H9 (cell line): ENCODE measurements around the gene HOXB8. TPM values are rescaled to one million over a fixed set of nuclear protein-coding genes. Genes with fewer than 3 reads are reported as not detected.

ENCODE experiments used
- DNase-seq: peaks from one replicate; pipeline ENCODE4 v3.0.0-alpha.2; 2017
- H2AFZ ChIP-seq: one replicate; pipeline ENCODE4 v1.6.1; 2013; ENCODE audit warnings: mild to moderate bottlenecking, low read length, control low read depth, moderate library complexity
- H2AK5ac ChIP-seq: 2 replicates; pipeline ENCODE4 v1.6.1; 2013; ENCODE audit warnings: low read length, control low read depth, mixed read lengths; ENCODE audit not compliant: insufficient read length
- H2BK120ac ChIP-seq: one replicate; pipeline ENCODE4 v1.6.1; 2013; ENCODE audit warnings: low read depth, mild to moderate bottlenecking, low read length, control low read depth, inconsistent platforms; ENCODE audit not compliant: poor library complexity, severe bottlenecking
- H2BK12ac ChIP-seq: 2 replicates; pipeline ENCODE4 v1.6.1; 2013; ENCODE audit warnings: low read length, control low read depth, mixed read lengths, low read depth; ENCODE audit not compliant: insufficient read length
- H2BK15ac ChIP-seq: 2 replicates; pipeline ENCODE4 v1.6.1; 2013; ENCODE audit warnings: low read depth, low read length, control low read depth
- H2BK20ac ChIP-seq: one replicate; pipeline ENCODE4 v1.6.1; 2013; ENCODE audit warnings: low read depth, mild to moderate bottlenecking, low read length, control low read depth, inconsistent platforms; ENCODE audit not compliant: poor library complexity, severe bottlenecking
- H2BK5ac ChIP-seq: 2 replicates; pipeline ENCODE4 v1.6.1; 2013; ENCODE audit warnings: low read length, control low read depth, mixed read lengths; ENCODE audit not compliant: insufficient read length
- H3K14ac ChIP-seq: 2 replicates; pipeline ENCODE4 v1.6.1; 2013; ENCODE audit warnings: low read length, control low read depth; ENCODE audit not compliant: insufficient read depth
- H3K18ac ChIP-seq: 2 replicates; pipeline ENCODE4 v1.6.1; 2013; ENCODE audit warnings: low read depth, mild to moderate bottlenecking, mixed read lengths, low read length, control low read depth; ENCODE audit not compliant: insufficient read length
- H3K23ac ChIP-seq: 2 replicates; pipeline ENCODE4 v1.6.1; 2013; ENCODE audit warnings: low read length, control low read depth, mixed read lengths, low read depth; ENCODE audit not compliant: insufficient read length
- H3K23me2 ChIP-seq: 2 replicates; pipeline ENCODE4 v1.6.1; 2013; ENCODE audit warnings: low read depth, mild to moderate bottlenecking, mixed read lengths, low read length, control low read depth; ENCODE audit not compliant: insufficient read length, poor library complexity, severe bottlenecking
- H3K27ac ChIP-seq: 2 replicates; pipeline ENCODE4 v1.5.1; 2013; ENCODE audit warnings: low read length, control low read depth, mixed read lengths, low read depth; ENCODE audit not compliant: insufficient read length
- H3K27me3 ChIP-seq: 2 replicates; pipeline ENCODE4 v1.6.1; 2013; ENCODE audit warnings: low read length, control low read depth, inconsistent platforms; ENCODE audit not compliant: insufficient read depth
- H3K4ac ChIP-seq: 2 replicates; pipeline ENCODE4 v1.6.1; 2013; ENCODE audit warnings: low read depth, mild to moderate bottlenecking, control low read depth, inconsistent platforms, low read length, moderate library complexity
- H3K4me1 ChIP-seq: 2 replicates; pipeline ENCODE4 v1.6.1; 2013; ENCODE audit warnings: low read length, control low read depth, inconsistent platforms; ENCODE audit not compliant: insufficient read depth
- H3K4me2 ChIP-seq: 2 replicates; pipeline ENCODE4 v1.6.1; 2013; ENCODE audit warnings: low read length, control low read depth, mixed read lengths; ENCODE audit not compliant: insufficient read length, insufficient read depth
- H3K56ac ChIP-seq: 2 replicates; pipeline ENCODE4 v1.6.1; 2013; ENCODE audit warnings: low read depth, mild to moderate bottlenecking, mixed read lengths, low read length, control low read depth; ENCODE audit not compliant: insufficient read length
- H3K79me1 ChIP-seq: 2 replicates; pipeline ENCODE4 v1.6.1; 2013; ENCODE audit warnings: low read depth, mild to moderate bottlenecking, moderate library complexity, low read length, control low read depth, inconsistent platforms; ENCODE audit not compliant: insufficient read depth, poor library complexity, severe bottlenecking
- H3K79me2 ChIP-seq: 2 replicates; pipeline ENCODE4 v1.6.1; 2013; ENCODE audit warnings: low read length, control low read depth, inconsistent platforms; ENCODE audit not compliant: insufficient read depth
- H3K9ac ChIP-seq: 2 replicates; pipeline ENCODE4 v1.6.1; 2013; ENCODE audit warnings: low read length, control low read depth, mixed read lengths; ENCODE audit not compliant: insufficient read length; ENCODE audit errors: extremely low read depth
- H3K9me3 ChIP-seq: one replicate; pipeline ENCODE4 v1.6.1; 2013; ENCODE audit warnings: low read depth, low read length, inconsistent platforms; ENCODE audit not compliant: control insufficient read depth
- H3T11ph ChIP-seq: one replicate; pipeline ENCODE4 v1.6.1; 2013; ENCODE audit warnings: mild to moderate bottlenecking, low read length, control low read depth, inconsistent platforms
- H4K20me1 ChIP-seq: one replicate; pipeline ENCODE4 v1.6.1; 2013; ENCODE audit not compliant: control insufficient read depth, insufficient read length, insufficient read depth
- H4K5ac ChIP-seq: 2 replicates; pipeline ENCODE4 v1.6.1; 2013; ENCODE audit warnings: low read depth, mild to moderate bottlenecking, mixed read lengths, low read length, control low read depth; ENCODE audit not compliant: insufficient read length
- H4K8ac ChIP-seq: replicated peaks from 2 replicates; pipeline ENCODE4 v1.6.1; 2013; ENCODE audit warnings: low read length, control low read depth, mixed read lengths, low read depth; ENCODE audit not compliant: insufficient read length
- H4K91ac ChIP-seq: 2 replicates; pipeline ENCODE4 v1.6.1; 2013; ENCODE audit warnings: low read depth, mild to moderate bottlenecking, moderate library complexity, mixed read lengths, low read length, control low read depth; ENCODE audit not compliant: insufficient read length
- H3K27ac Mint-ChIP-seq, 3 experiments: 2 replicates in 2 of 3; 3 replicates in 1 of 3; pipeline ENCODE4 v1.8.0; 2020 to 2021; ENCODE audit warnings: mixed read lengths in 3 of 3, mild to moderate bottlenecking in 1 of 3, moderate library complexity in 1 of 3
- H3K27me3 Mint-ChIP-seq: 2 replicates; pipeline ENCODE4 v1.8.0; 2021; ENCODE audit warnings: low read depth, mild to moderate bottlenecking, moderate library complexity, mixed read lengths
- H3K36me3 Mint-ChIP-seq, 3 experiments: 2 replicates in 2 of 3; 3 replicates in 1 of 3; pipeline ENCODE4 v1.8.0; 2020 to 2021; ENCODE audit warnings: low read depth in 3 of 3, mixed read lengths in 3 of 3; ENCODE audit not compliant: insufficient read depth in 1 of 3
- H3K4me1 Mint-ChIP-seq, 2 experiments: 2 replicates each; pipeline ENCODE4 v1.8.0; 2020; ENCODE audit warnings: mixed read lengths in 2 of 2
- H3K4me3 Mint-ChIP-seq, 2 experiments: 2 replicates in 1 of 2; 3 replicates in 1 of 2; pipeline ENCODE4 v1.8.0; 2020 to 2021; ENCODE audit warnings: mild to moderate bottlenecking in 2 of 2, mixed read lengths in 2 of 2, moderate library complexity in 1 of 2
- H3K9me3 Mint-ChIP-seq, 2 experiments: 2 replicates in 1 of 2; 3 replicates in 1 of 2; pipeline ENCODE4 v1.8.0; 2020; ENCODE audit warnings: mild to moderate bottlenecking in 2 of 2, mixed read lengths in 2 of 2, moderate library complexity in 1 of 2
- CTCF ChIP-seq: fragments of 200-600 bp; sonication (generic); conservative IDR thresholded peaks from 3 replicates; pipeline ENCODE4 v1.8.0; 2021; ENCODE audit warnings: antibody characterized with exemption, mild to moderate bottlenecking
- WGBS: extraction: QIAGEN DNeasy Blood & Tissue Kit; methylation state at CpG from one replicate; pipeline ENCODE4 v1.1.7; 2013; ENCODE audit warnings: missing lambda C conversion rate, low lambda C conversion rate, mixed read lengths; ENCODE audit not compliant: insufficient read length; ENCODE audit errors: extremely low coverage; 5-methylcytosine and 5-hydroxymethylcytosine counted together
- total RNA-seq: library from RNA; stranded (reverse); gene quantifications from 2 replicates; pipeline ENCODE4 v1.2.1, GENCODE V29; 2021

HOXB8 gene
- total RNA-seq, 1 experiment from 2014 or later = not detected

DNA sequence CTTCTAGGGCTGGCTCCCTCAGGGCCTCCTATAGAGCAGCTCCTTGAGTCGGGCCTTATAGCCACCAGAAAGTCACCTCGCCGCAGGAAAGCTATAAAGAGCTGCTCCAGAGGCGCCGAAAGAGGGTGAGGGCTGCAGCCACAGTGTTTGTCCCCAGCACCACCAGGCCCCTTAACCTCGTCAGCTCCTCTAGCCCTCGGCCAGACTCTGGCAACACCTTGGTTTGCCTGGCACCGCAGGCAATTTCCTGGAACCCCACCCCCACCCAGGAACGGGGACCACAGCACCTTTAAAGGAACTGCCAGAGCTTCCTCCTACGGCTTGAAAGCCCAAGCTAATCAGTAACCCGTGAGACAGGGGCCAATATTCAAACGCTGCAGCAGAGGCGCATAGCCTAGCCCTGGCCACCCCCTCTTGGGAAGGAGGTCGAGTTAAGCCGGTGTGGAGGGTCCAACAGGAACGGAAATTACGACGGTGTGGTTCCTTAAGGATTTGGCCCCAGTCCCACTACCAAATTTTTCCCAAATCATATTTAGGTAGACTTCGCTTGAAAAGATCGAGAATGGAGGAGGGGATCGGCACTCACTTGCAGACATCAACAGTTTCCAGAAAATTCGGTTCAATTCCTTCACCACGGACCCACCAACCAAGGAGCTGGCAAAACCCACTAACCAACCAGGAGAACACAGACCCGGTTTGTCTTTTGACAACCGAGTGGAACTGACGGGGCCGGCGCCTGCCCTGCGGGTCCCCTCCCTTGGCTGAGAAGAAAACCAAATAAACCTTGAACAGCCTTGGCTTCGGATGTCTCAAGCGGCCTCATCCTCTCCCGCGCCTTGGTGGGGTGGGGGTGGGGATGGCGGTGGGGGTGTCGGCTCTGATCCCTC, 13.3 kb downstream of the HOXB8 start:
- Histone ChIP-seq H2BK15ac (no peak overlapping the region), H4K20me1 (no peaks in the 10 kb centered on the region), H4K91ac (no peak overlapping the region), H4K8ac (no peak overlapping the region), H3K18ac (no peak overlapping the region), H4K5ac (no peak overlapping the region), H3T11ph (no peak overlapping the region), H3K79me1 (no peaks in the 10 kb centered on the region), H3K9me3 (no peaks in the 10 kb centered on the region), H3K4me1 (no peaks in the 10 kb centered on the region), H2BK20ac (no peak overlapping the region), H3K27ac (no peak overlapping the region), H2BK5ac (no peak overlapping the region), H3K14ac (no peak overlapping the region), H3K4ac (no peak overlapping the region), H2AFZ (no peak overlapping the region), H3K23me2 (no peaks in the 10 kb centered on the region), H3K9ac (no peak overlapping the region), H3K79me2 (no peaks in the 10 kb centered on the region), H3K27me3 (peaks cover 100% of the 10 kb centered on the region), H3K4me2 (no peak overlapping the region), H2BK12ac (no peak overlapping the region), H3K23ac (no peak overlapping the region), H3K56ac (no peak overlapping the region), H2AK5ac (no peak overlapping the region), H2BK120ac (no peak overlapping the region)
- no CpG with 5 or more reads among the region's 35 CpGs for WGBS
- Mint-ChIP-seq H3K36me3 (no peaks in the 10 kb centered on the region), H3K4me3 (no peak overlapping the region), H3K4me1 (peaks cover 3 to 12% of the 10 kb centered on the region in 2 experiments; a peak in 3 of 4 replicates), H3K9me3 (peaks cover 0 to 17% of the 10 kb centered on the region in 2 experiments; a peak in 3 of 5 replicates), H3K27me3 (peaks cover 100% of the 10 kb centered on the region), H3K27ac (no peak overlapping the region)
- no peak for TF ChIP-seq CTCF
- no peak for DNase-seq
